CD14-positive monocyte (primary cell): ENCODE results near the gene MTSS2. TPM values are rescaled to one million over a fixed set of nuclear protein-coding genes. Genes with fewer than 3 reads are reported as not detected.

ENCODE experiments used
- DNase-seq, 3 donors: peaks; one replicate each; pipeline ENCODE4 v3.0.0-alpha.2; 2011 to 2022
- H2AFZ ChIP-seq: 2 replicates; pipeline ENCODE4 v1.6.0; 2012; ENCODE audit warnings: mild to moderate bottlenecking, low read depth, low read length, inconsistent platforms; ENCODE audit not compliant: insufficient read depth, poor library complexity, severe bottlenecking
- H3K27ac ChIP-seq, 2 donors: 1 replicate in 1 of 2; 2 replicates in 1 of 2; pipeline ENCODE4 v1.5.1; 2012 to 2013; ENCODE audit warnings: low read length in 2 of 2, control low read depth in 1 of 2, inconsistent platforms in 1 of 2, low read depth in 1 of 2, mild to moderate bottlenecking in 1 of 2
- H3K27me3 ChIP-seq, 2 donors: one replicate each; pipeline versions ENCODE4 v1.6.0 to v1.6.1; 2011 to 2013; ENCODE audit warnings: low read length in 2 of 2; ENCODE audit not compliant: control insufficient read depth in 2 of 2, insufficient read depth in 2 of 2
- H3K36me3 ChIP-seq, 2 donors: replicated peaks in 1 of 2; 1 replicate in 1 of 2; 2 replicates in 1 of 2; pipeline versions ENCODE4 v1.5.1 to v1.6.1; 2012 to 2013; ENCODE audit warnings: low read length in 2 of 2, control low read depth in 1 of 2, inconsistent platforms in 1 of 2, mild to moderate bottlenecking in 1 of 2; ENCODE audit not compliant: insufficient read depth in 2 of 2, control insufficient read depth in 1 of 2
- H3K4me1 ChIP-seq, 2 donors: 1 replicate in 1 of 2; 2 replicates in 1 of 2; pipeline versions ENCODE4 v1.5.1 to v1.6.1; 2012 to 2013; ENCODE audit warnings: low read length in 2 of 2, control low read depth in 1 of 2, inconsistent platforms in 1 of 2, mild to moderate bottlenecking in 1 of 2, moderate library complexity in 1 of 2; ENCODE audit not compliant: insufficient read depth in 2 of 2, control insufficient read depth in 1 of 2
- H3K4me2 ChIP-seq: replicated peaks from 2 replicates; pipeline ENCODE3; 2012; ENCODE audit warnings: low read length, moderate library complexity, mild to moderate bottlenecking; ENCODE audit not compliant: poor library complexity, severe bottlenecking; ENCODE audit errors: extremely low read depth
- H3K4me3 ChIP-seq, 3 experiments: fragments of 200-600 bp in 1 of 3; sonication (generic) in 1 of 3; replicated peaks in 1 of 3; 1 replicate in 2 of 3; 2 replicates in 1 of 3; pipeline ENCODE4 v1.5.1; 2011 to 2013; ENCODE audit warnings: low read length in 3 of 3, mild to moderate bottlenecking in 3 of 3, control low read depth in 2 of 3, low read depth in 2 of 3, inconsistent platforms in 1 of 3, moderate library complexity in 1 of 3
- H3K79me2 ChIP-seq: 2 replicates; pipeline ENCODE4 v1.6.0; 2012; ENCODE audit warnings: mild to moderate bottlenecking, control low read depth, inconsistent platforms, low read length, moderate library complexity; ENCODE audit not compliant: insufficient read depth
- H3K9ac ChIP-seq: 2 replicates; pipeline ENCODE4 v1.6.0; 2017; ENCODE audit warnings: low read length, mild to moderate bottlenecking; ENCODE audit not compliant: insufficient read depth, poor library complexity, severe bottlenecking
- H3K9me3 ChIP-seq, 2 donors: replicated peaks in 1 of 2; 1 replicate in 1 of 2; 2 replicates in 1 of 2; pipeline versions ENCODE4 v1.5.1 to v1.6.1; 2012 to 2013; ENCODE audit warnings: low read length in 2 of 2, control low read depth in 1 of 2; ENCODE audit not compliant: control insufficient read depth in 1 of 2, insufficient read depth in 1 of 2
- H4K20me1 ChIP-seq: 2 replicates; pipeline ENCODE4 v1.6.0; 2012; ENCODE audit warnings: mild to moderate bottlenecking, low read length, control low read depth, moderate library complexity; ENCODE audit not compliant: insufficient read depth
- H3K27ac Mint-ChIP-seq, 7 donors: one replicate each; pipeline ENCODE4 v1.8.0; 2020; ENCODE audit warnings: mild to moderate bottlenecking in 7 of 7, mixed read lengths in 7 of 7, moderate library complexity in 6 of 7, inconsistent platforms in 2 of 7
- H3K27me3 Mint-ChIP-seq, 3 donors: one replicate each; pipeline ENCODE4 v1.8.0; 2021 to 2022; ENCODE audit warnings: low read depth in 3 of 3, mild to moderate bottlenecking in 3 of 3, mixed read lengths in 3 of 3, moderate library complexity in 3 of 3, inconsistent platforms in 1 of 3
- H3K36me3 Mint-ChIP-seq, 2 donors: one replicate each; pipeline ENCODE4 v1.8.0; 2020; ENCODE audit warnings: mixed read lengths in 2 of 2, inconsistent platforms in 1 of 2, mild to moderate bottlenecking in 1 of 2
- H3K4me1 Mint-ChIP-seq: one replicate; pipeline ENCODE4 v1.8.0; 2020; ENCODE audit warnings: mild to moderate bottlenecking, mixed read lengths
- H3K4me3 Mint-ChIP-seq, 2 donors: one replicate each; pipeline ENCODE4 v1.8.0; 2020; ENCODE audit warnings: mild to moderate bottlenecking in 2 of 2, mixed read lengths in 2 of 2, moderate library complexity in 1 of 2
- H3K9me3 Mint-ChIP-seq, 7 donors: one replicate each; pipeline ENCODE4 v1.8.0; 2020 to 2022; ENCODE audit warnings: mixed read lengths in 7 of 7, mild to moderate bottlenecking in 6 of 7, moderate library complexity in 6 of 7, inconsistent platforms in 2 of 7
- CTCF ChIP-seq: fragments of 200-600 bp; IDR thresholded peaks from one replicate; pipeline ENCODE4 v1.8.0; 2022; ENCODE audit warnings: antibody characterized with exemption, mild to moderate bottlenecking
- WGBS: methylation state at CpG from one replicate; pipeline ENCODE4 v1.1.5; 2013; ENCODE audit warnings: missing lambda C conversion rate; ENCODE audit not compliant: insufficient coverage; 5-methylcytosine and 5-hydroxymethylcytosine counted together
- intact Hi-C, 2 donors: fragments of 100-400 bp; cut with micrococcal nuclease; formaldehyde crosslinking; loops; one replicate each; pipeline versions ENCODE4 v1.15.0 to v1.15.1; 2023
- polyA plus RNA-seq, 3 donors: library from polyadenylated mRNA; depleted of rRNA in 1 of 3; unstranded in 2 of 3; stranded (reverse) in 1 of 3; fragments of 300-500 nt in 2 of 3; fragments of >200 nt in 1 of 3; fragmentation: Illumina TruSeq in 2 of 3; gene quantifications; 1 replicate in 2 of 3; 2 replicates in 1 of 3; pipeline ENCODE4 v1.2.3, GENCODE V29; 2012 to 2021

The MTSS2 gene
- polyA plus RNA-seq, 3 donors, result 1.5 TPM; not detected in 2

GRCh38 chr16:70659546-70659945, 26.3 kb downstream of the MTSS2 start:
- Histone ChIP-seq H3K9me3 (no peaks in the 10 kb centered on the region), H2AFZ (no peak overlapping the region), H3K4me2 (no peak overlapping the region), H3K27ac (no peak overlapping the region), H4K20me1 (no peaks in the 10 kb centered on the region), H3K79me2 (no peaks in the 10 kb centered on the region), H3K4me1 (no peaks in the 10 kb centered on the region), H3K4me3 (no peak overlapping the region), H3K9ac (no peak overlapping the region), H3K36me3 (no peaks in the 10 kb centered on the region), H3K27me3 (no peaks in the 10 kb centered on the region)
- 92% methylated on average over 11 of the region's 12 CpGs for WGBS
- peaks cover 0 to 3% of the 10 kb centered on the region in 2 donors for H3K36me3 Mint-ChIP-seq
- no peak overlapping the region for H3K27ac Mint-ChIP-seq
- no peak overlapping the region for H3K4me3 Mint-ChIP-seq
- H3K9me3 Mint-ChIP-seq, result no peaks in the 10 kb centered on the region
- H3K4me1 Mint-ChIP-seq, result no peaks in the 10 kb centered on the region
- no peak for DNase-seq
- peaks cover 0 to 3% (median 3%) of the 10 kb centered on the region in 3 donors for H3K27me3 Mint-ChIP-seq
- TF ChIP-seq CTCF, result no peak
- intact Hi-C loops, result loop anchor here in 1 of 2 donors (10.0 kb wide), 2 partner anchors 155 to 495 kb away; no protein-coding TSS in a partner anchor

- H3K4me1 Mint-ChIP-seq, result peaks cover 4% of the 10 kb centered on the region
- no peaks in the 10 kb centered on the region for H3K9me3 Mint-ChIP-seq
- no peak overlapping the region for H3K4me2 ChIP-seq
- intact Hi-C loops, result loop anchor here in 1 of 2 donors (10.0 kb wide), 2 partner anchors 154 to 494 kb away; no protein-coding TSS in a partner anchor
- no peak for DNase-seq
- no peaks in the 10 kb centered on the region for H3K36me3 Mint-ChIP-seq
- no peaks in the 10 kb centered on the region for H3K79me2 ChIP-seq
- no peak overlapping the region for H3K4me3 ChIP-seq
- H3K9ac ChIP-seq, result no peak overlapping the region
- H3K4me1 ChIP-seq, result peaks cover 2 to 4% of the 10 kb centered on the region in 2 donors
- no peaks in the 10 kb centered on the region for H3K36me3 ChIP-seq
- no peak for TF ChIP-seq CTCF
- 83% methylated on average over 4 of the region's 5 CpGs for WGBS
- H3K27ac Mint-ChIP-seq, result no peak overlapping the region
- no peaks in the 10 kb centered on the region for H4K20me1 ChIP-seq
- H3K27ac ChIP-seq, result no peak overlapping the region
- H3K27me3 ChIP-seq, result no peaks in the 10 kb centered on the region
- no peaks in the 10 kb centered on the region for H3K9me3 ChIP-seq
- H3K4me3 Mint-ChIP-seq, result no peak overlapping the region
- H2AFZ ChIP-seq, result no peak overlapping the region
- peaks cover 0 to 2% (median 2%) of the 10 kb centered on the region in 3 donors for H3K27me3 Mint-ChIP-seq
These were observed 26.9 kb downstream of the MTSS2 start for GRCh38 chr16:70658921-70659320.
